IMR-90 (cell line): ENCODE data around the gene FBXL20.

Experiments used
- BHLHE40 ChIP-seq: fragments of 150-350 bp; IDR thresholded peaks from 2 replicates; pipeline ENCODE4 v1.6.1; 2016; ENCODE audit warnings: mild to moderate bottlenecking, low read depth, low read length
- CEBPB ChIP-seq: IDR thresholded peaks from 2 replicates; pipeline ENCODE4 v1.6.1; 2012; ENCODE audit warnings: low read depth, low read length, improper control_type of control experiment
- CTCF ChIP-seq: conservative IDR thresholded peaks from 2 replicates; pipeline ENCODE4 v1.5.1; 2012; ENCODE audit warnings: mild to moderate bottlenecking, low read depth, low read length, improper control_type of control experiment
- MAFK ChIP-seq: IDR thresholded peaks from 2 replicates; pipeline ENCODE4 v1.6.1; 2012; ENCODE audit warnings: low read depth, low read length, improper control_type of control experiment
- MAZ ChIP-seq: IDR thresholded peaks from 2 replicates; pipeline ENCODE4 v1.6.1; 2012; ENCODE audit warnings: low read depth, mild to moderate bottlenecking, low read length, improper control_type of control experiment, moderate library complexity, borderline replicate concordance
- POLR2A ChIP-seq: IDR thresholded peaks from 2 replicates; pipeline ENCODE4 v1.6.1; 2012; ENCODE audit warnings: mild to moderate bottlenecking, low read depth, low read length
- RAD21 ChIP-seq: IDR thresholded peaks from 2 replicates; pipeline ENCODE4 v1.6.1; 2012; ENCODE audit warnings: low read length, improper control_type of control experiment
- USF2 ChIP-seq: fragments of 150-350 bp; IDR thresholded peaks from 2 replicates; pipeline ENCODE4 v1.6.1; 2017; ENCODE audit warnings: mild to moderate bottlenecking, antibody characterized with exemption, low read length, low read depth

GRCh38 chr17:39236450-39236927 lies 164.9 kb downstream of the FBXL20 start:
- no peak for TF ChIP-seq CTCF
- no peak for TF ChIP-seq POLR2A
- TF ChIP-seq USF2 = no peak
- TF ChIP-seq RAD21 = no peak
- no peak for TF ChIP-seq MAZ
- TF ChIP-seq CEBPB = no peak
- TF ChIP-seq MAFK = no peak
- no peak for TF ChIP-seq BHLHE40
